GF-D8 (cell line): ENCODE measurements around the gene CCDC60.

Experiments used
- DNase-seq: peaks from one replicate; lab custom pipeline; 2025; lab: John Stamatoyannopoulos, UW

CCDC60 gene

GRCh38 chr12:119544765-119545625 lies 210.5 kb downstream of the CCDC60 start:
- DNase-seq, result no peak

- DNase-seq, result no peak
Measured at GRCh38 chr12:119546340-119546739, 211.8 kb downstream of the CCDC60 start.

GRCh38 chr12:119547001-119547400 lies 212.5 kb downstream of the CCDC60 start:
- no peak for DNase-seq

GRCh38 chr12:119556854-119557253 lies 222.3 kb downstream of the CCDC60 start:
- no peak for DNase-seq

- no peak for DNase-seq
Measured at GRCh38 chr12:119565404-119565803, 230.9 kb downstream of the CCDC60 start.

GRCh38 chr12:119570771-119571170 lies 236.2 kb downstream of the CCDC60 start:
- no peak for DNase-seq

- DNase-seq, result no peak
Measured at GRCh38 chr12:119573086-119573485, 238.6 kb downstream of the CCDC60 start.

- no peak for DNase-seq
Measured at GRCh38 chr12:119574255-119574654, 239.7 kb downstream of the CCDC60 start.

- no peak for DNase-seq
Measured at GRCh38 chr12:119576118-119576810, 241.7 kb downstream of the CCDC60 start.

- no peak for DNase-seq
Measured at GRCh38 chr12:119576915-119577314, 242.4 kb downstream of the CCDC60 start.

- DNase-seq, result no peak
Measured at GRCh38 chr12:119578112-119578511, 243.6 kb downstream of the CCDC60 start.

- DNase-seq, result no peak
Measured at GRCh38 chr12:119589097-119589496, 254.6 kb downstream of the CCDC60 start.

- DNase-seq, result no peak
Measured at GRCh38 chr12:119589634-119590033, 255.1 kb downstream of the CCDC60 start.
